Measurements from ENCODE around the gene NOC3L. TPM values are rescaled to one million over a fixed set of nuclear protein-coding genes. Genes with fewer than 3 reads are reported as not detected.

Gene NOC3L
- total and polyA plus RNA-seq, 10 of the 15 experiments (the other 5 are each of a cell fraction or from before 2014, with no cell fraction given): 27.8 to 51.4 (median 40.5) TPM

DNA sequence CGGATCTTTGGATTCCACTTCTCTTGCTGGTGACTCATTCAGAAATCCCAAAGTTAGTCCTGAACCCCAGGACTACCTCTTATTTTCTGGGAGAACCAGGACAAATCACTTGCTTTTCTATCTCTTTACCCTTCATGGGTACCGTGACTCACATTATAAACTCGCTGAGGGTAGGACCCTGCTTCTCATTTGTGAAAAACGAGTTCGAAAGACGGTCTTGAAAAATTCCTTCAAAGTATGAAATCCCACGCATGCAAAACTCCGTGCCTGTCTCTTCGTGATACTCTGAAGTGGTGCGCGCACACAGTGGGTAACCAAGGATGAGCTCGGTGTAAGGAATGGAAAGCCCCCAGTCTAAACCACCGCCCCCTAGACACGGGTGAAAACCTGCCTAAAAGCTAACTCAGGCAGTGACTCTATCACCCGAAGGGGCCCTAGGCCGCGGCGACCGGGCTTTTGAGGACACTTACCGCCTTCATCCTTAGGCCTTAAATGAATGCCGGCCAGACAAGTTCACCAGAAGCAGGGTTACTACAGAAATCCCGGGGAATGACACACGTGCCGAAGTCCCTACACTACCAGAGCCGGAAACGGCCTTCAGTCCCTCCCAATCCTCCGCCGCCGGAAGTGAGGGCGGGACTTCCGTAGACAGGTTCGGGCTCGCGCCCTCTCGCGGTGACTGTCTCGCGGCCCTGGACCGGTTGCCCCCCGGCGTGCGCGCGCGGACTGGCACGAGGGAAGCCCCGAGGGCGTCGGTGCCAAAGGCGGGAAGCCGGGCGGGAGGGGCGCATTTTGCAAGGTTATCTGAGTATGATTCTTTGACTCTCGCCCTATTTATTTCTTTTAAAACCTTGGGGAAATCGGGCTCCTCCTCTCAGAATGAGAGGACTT is at the start of gene NOC3L (continued):
- TF ChIP-seq, protein P1, sequence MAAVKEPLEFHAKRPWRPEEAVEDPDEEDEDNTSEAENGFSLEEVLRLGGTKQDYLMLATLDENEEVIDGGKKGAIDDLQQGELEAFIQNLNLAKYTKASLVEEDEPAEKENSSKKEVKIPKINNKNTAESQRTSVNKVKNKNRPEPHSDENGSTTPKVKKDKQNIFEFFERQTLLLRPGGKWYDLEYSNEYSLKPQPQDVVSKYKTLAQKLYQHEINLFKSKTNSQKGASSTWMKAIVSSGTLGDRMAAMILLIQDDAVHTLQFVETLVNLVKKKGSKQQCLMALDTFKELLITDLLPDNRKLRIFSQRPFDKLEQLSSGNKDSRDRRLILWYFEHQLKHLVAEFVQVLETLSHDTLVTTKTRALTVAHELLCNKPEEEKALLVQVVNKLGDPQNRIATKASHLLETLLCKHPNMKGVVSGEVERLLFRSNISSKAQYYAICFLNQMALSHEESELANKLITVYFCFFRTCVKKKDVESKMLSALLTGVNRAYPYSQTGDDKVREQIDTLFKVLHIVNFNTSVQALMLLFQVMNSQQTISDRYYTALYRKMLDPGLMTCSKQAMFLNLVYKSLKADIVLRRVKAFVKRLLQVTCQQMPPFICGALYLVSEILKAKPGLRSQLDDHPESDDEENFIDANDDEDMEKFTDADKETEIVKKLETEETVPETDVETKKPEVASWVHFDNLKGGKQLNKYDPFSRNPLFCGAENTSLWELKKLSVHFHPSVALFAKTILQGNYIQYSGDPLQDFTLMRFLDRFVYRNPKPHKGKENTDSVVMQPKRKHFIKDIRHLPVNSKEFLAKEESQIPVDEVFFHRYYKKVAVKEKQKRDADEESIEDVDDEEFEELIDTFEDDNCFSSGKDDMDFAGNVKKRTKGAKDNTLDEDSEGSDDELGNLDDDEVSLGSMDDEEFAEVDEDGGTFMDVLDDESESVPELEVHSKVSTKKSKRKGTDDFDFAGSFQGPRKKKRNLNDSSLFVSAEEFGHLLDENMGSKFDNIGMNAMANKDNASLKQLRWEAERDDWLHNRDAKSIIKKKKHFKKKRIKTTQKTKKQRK (IDR thresholded peaks at IDR 0.05; ENCODE audit: low read depth, low read length): peak; percentile 58; the same call in 1 of the 2 replicates
- TF ChIP-seq, protein P2, sequence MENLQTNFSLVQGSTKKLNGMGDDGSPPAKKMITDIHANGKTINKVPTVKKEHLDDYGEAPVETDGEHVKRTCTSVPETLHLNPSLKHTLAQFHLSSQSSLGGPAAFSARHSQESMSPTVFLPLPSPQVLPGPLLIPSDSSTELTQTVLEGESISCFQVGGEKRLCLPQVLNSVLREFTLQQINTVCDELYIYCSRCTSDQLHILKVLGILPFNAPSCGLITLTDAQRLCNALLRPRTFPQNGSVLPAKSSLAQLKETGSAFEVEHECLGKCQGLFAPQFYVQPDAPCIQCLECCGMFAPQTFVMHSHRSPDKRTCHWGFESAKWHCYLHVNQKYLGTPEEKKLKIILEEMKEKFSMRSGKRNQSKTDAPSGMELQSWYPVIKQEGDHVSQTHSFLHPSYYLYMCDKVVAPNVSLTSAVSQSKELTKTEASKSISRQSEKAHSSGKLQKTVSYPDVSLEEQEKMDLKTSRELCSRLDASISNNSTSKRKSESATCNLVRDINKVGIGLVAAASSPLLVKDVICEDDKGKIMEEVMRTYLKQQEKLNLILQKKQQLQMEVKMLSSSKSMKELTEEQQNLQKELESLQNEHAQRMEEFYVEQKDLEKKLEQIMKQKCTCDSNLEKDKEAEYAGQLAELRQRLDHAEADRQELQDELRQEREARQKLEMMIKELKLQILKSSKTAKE (IDR thresholded peaks at IDR 0.05; ENCODE audit: low read depth, poor library complexity, severe bottlenecking): peak; percentile 34
- TF ChIP-seq, protein P3, sequence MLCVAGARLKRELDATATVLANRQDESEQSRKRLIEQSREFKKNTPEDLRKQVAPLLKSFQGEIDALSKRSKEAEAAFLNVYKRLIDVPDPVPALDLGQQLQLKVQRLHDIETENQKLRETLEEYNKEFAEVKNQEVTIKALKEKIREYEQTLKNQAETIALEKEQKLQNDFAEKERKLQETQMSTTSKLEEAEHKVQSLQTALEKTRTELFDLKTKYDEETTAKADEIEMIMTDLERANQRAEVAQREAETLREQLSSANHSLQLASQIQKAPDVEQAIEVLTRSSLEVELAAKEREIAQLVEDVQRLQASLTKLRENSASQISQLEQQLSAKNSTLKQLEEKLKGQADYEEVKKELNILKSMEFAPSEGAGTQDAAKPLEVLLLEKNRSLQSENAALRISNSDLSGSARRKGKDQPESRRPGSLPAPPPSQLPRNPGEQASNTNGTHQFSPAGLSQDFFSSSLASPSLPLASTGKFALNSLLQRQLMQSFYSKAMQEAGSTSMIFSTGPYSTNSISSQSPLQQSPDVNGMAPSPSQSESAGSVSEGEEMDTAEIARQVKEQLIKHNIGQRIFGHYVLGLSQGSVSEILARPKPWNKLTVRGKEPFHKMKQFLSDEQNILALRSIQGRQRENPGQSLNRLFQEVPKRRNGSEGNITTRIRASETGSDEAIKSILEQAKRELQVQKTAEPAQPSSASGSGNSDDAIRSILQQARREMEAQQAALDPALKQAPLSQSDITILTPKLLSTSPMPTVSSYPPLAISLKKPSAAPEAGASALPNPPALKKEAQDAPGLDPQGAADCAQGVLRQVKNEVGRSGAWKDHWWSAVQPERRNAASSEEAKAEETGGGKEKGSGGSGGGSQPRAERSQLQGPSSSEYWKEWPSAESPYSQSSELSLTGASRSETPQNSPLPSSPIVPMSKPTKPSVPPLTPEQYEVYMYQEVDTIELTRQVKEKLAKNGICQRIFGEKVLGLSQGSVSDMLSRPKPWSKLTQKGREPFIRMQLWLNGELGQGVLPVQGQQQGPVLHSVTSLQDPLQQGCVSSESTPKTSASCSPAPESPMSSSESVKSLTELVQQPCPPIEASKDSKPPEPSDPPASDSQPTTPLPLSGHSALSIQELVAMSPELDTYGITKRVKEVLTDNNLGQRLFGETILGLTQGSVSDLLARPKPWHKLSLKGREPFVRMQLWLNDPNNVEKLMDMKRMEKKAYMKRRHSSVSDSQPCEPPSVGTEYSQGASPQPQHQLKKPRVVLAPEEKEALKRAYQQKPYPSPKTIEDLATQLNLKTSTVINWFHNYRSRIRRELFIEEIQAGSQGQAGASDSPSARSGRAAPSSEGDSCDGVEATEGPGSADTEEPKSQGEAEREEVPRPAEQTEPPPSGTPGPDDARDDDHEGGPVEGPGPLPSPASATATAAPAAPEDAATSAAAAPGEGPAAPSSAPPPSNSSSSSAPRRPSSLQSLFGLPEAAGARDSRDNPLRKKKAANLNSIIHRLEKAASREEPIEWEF (IDR thresholded peaks at IDR 0.05; ENCODE audit: insufficient replicate concordance, low read depth, low read length): no peak
- TF ChIP-seq YBX1 (IDR thresholded peaks at IDR 0.05) (no peak), CEBPB (IDR thresholded peaks at IDR 0.05; ENCODE audit: borderline replicate concordance in 1 of 2, low read depth in 2 of 2, low read length in 2 of 2) (no peak), POLR2A (IDR thresholded peaks at IDR 0.05; ENCODE audit: low read depth, low read length) (peak; percentile 87), RUNX3 (IDR thresholded peaks at IDR 0.05; ENCODE audit: low read length) (peak; percentile 47), BRCA1 (IDR thresholded peaks at IDR 0.05; ENCODE audit: low read depth, low read length) (peak; percentile 64), IKZF2 (IDR thresholded peaks at IDR 0.05) (peak; percentile 80 to 83), ZBED1 (IDR thresholded peaks at IDR 0.05; ENCODE audit: borderline replicate concordance) (no peak), PAX8 (IDR thresholded peaks at IDR 0.05) (no peak), BCL11A (IDR thresholded peaks at IDR 0.05; ENCODE audit: low read depth, low read length) (no peak)
- TF ChIP-seq, protein P4, sequence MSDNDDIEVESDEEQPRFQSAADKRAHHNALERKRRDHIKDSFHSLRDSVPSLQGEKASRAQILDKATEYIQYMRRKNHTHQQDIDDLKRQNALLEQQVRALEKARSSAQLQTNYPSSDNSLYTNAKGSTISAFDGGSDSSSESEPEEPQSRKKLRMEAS (IDR thresholded peaks at IDR 0.05; ENCODE audit: low read depth, low read length): peak; percentile 95
- TF ChIP-seq, protein P5, sequence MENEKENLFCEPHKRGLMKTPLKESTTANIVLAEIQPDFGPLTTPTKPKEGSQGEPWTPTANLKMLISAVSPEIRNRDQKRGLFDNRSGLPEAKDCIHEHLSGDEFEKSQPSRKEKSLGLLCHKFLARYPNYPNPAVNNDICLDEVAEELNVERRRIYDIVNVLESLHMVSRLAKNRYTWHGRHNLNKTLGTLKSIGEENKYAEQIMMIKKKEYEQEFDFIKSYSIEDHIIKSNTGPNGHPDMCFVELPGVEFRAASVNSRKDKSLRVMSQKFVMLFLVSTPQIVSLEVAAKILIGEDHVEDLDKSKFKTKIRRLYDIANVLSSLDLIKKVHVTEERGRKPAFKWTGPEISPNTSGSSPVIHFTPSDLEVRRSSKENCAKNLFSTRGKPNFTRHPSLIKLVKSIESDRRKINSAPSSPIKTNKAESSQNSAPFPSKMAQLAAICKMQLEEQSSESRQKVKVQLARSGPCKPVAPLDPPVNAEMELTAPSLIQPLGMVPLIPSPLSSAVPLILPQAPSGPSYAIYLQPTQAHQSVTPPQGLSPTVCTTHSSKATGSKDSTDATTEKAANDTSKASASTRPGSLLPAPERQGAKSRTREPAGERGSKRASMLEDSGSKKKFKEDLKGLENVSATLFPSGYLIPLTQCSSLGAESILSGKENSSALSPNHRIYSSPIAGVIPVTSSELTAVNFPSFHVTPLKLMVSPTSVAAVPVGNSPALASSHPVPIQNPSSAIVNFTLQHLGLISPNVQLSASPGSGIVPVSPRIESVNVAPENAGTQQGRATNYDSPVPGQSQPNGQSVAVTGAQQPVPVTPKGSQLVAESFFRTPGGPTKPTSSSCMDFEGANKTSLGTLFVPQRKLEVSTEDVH (IDR thresholded peaks at IDR 0.05; ENCODE audit: low read depth, partially characterized antibody): no peak

All from GM12878 (cell line).